ENCODE data around the gene RNF123.

GRCh38 chr3:49714728-49715550 is 25.6 kb downstream of the RNF123 start:
- TF ChIP-seq CTCF (IDR thresholded peaks at IDR 0.05) (no peak), ZFX (IDR thresholded peaks at IDR 0.05; ENCODE audit: borderline replicate concordance) (no peak)

Measured in 22Rv1 (cell line).